Activated CD4-positive, CD25-positive, alpha-beta regulatory T cell treated with anti-CD3 and anti-CD28 coated beads, Interleukin-2, amount 50 U/mL, for 24 hours (primary cell): ENCODE results near the gene FBXO45.
"Not testable (repeated sequence)": the region's sequence is repeated elsewhere in the genome, so short reads cannot be mapped to it uniquely, and the experiment has no call there.

Source experiments
- ATAC-seq, 2 donors: fragments of 150-1000 bp; cut with Tn5 transposase; one replicate each; pipeline ENCODE4 v1.10.0; 2021; ENCODE audit warnings: mild to moderate bottlenecking in 1 of 2, moderate library complexity in 1 of 2

FBXO45 gene

DNA sequence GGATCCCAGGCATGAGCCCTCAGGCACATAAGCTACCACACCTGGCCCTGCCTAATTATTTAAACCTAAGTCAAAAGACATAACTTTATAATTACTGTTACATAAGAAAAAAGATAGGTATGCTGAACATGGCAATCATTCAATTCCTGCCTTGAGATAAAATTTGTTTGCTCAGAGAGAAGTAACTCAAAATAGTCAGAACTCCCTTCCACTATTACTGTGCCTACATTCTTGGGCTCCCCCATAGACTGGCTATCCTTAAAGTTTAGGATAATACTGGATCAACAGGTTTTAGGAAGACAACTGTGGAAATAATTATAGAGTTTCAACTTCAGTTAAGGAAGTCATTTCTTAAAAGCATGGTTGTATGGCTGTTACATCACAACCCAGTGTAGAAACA is 10.0 kb upstream of the FBXO45 start:
- ATAC-seq, result no peak

DNA sequence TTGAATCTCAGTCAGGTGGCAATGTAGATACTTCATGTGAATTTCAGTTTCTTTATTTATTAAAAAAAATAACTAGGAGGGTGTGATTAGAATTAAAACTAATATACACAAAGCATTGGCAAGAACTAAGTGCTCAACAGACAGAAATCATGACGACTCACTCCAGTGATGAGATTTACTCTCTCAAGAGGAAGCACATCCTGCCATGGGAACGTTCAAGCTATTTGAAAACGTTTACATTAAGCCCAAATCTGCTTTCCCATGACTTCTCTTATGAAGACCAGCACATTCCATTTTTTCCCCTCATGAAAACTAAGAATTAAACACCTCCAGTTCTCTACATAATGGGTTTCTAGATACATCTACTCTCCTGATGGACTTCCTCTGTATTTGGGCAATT is 8.6 kb upstream of the FBXO45 start:
- no peak for ATAC-seq

DNA sequence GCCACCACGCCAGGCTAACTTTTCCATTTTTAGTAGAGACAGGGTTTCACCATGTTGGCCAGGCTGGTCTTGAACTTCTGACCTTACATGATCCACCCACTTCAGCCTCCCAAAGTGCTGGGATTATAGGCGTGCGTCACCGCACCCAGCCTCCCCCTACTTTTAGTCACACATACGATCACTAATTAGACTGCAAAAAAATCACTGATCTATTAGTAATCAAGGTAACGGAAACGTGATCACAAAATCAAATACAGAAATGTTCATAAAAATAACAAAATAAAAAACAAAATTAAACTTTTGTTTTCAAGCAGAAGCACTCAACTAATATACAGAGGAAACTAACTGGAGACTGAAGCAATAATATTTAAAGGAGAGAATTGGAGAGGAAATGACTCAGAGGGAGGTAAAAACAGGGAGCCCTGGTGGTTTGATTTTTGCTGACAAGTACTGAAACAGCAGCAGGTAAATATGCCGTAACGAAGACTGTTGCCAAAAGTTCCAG is 4.7 kb upstream of the FBXO45 start:
- peak; percentile 10 to 27 for ATAC-seq

DNA sequence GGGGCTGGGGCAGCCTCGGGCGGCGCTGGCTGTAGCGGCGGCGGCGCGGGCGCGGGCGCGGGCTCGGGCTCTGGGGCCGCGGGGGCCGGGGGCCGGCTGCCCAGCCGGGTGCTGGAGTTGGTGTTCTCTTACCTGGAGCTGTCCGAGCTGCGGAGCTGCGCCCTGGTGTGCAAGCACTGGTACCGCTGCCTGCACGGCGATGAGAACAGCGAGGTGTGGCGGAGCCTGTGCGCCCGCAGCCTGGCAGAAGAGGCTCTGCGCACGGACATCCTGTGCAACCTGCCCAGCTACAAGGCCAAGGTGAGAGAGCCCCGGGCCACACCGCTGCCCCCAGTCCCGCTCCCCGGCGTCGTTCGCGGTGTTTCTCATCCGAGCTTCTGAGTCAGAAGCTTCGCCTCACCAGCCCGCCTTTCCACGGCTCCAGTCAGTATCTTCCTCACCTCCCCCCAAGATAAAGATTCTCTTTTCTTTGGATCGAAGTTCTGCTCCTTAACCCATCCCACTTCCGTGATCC is 600 bp downstream of the FBXO45 start:
- ATAC-seq, result peak; percentile 33 to 36

DNA sequence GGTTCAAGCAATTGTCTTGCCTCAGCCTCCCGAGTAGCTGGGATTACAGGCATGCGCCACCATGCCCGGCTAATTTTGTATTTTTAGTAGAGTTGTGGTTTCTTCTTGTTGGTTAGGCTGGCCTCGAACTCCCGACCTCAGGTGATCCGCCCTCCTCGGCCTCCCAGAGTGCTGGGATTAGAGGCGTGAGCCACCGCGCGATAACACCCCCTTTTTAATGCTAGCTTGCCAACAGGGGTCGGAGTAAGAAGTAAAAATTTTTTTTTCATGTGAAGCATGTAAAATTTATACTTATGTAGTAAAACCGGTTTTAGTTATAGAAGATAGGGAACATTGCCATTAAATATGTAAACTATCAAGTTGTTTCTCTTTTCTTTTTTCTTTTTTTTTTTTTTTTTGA is 1.9 kb downstream of the FBXO45 start:
- ATAC-seq, result not testable (repeated sequence)

DNA sequence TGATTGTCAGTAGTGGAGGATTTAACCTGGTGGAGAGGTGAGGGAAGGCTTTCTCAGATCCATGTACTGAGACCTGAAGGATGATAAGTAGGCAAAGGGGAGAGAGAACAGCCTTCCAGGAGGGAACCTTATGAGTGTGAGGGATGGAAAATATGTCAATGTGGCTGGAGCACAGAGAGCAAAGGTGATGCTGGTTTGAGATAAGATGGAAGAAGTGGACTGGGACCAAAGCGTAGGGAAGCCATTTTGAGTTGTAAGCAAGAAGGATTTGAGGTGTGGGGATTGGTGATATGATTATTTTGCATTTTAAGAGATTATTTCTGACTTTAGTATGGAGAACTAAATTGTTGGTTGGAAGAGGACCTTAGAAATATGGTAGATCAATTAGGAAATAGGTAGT is 3.9 kb downstream of the FBXO45 start:
- no peak for ATAC-seq

DNA sequence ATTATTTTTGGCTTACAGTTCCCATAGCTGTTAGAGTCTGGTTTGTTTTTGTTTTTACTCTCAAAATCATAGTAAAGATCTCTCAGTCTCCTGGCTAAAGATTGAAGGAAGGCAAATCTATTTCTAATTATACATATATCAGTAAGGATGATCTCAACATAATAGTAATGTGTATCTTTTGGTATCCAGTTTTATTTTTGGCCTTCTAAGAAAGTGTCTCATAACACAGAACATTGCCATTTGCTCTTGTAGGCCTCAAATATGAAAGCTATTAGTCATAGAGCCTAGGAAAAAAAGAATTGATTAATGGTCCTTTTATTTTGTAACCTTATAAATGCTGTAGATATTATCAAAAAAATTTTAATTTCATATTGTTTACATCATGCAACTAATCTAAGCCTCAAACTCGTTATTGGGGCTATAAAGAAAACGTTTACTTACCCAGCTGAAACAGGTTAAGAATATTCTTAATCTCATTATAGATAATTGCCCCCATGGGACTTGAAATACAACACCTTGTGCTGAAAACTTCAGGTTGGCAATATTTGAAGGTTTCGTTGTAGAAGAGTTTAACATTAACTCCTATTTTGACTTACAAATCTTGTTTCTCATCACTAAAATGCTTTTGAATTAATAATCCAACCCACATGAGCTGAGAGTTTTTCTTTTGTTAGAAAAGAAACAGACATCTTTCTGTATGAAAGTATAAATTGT is 16.7 kb downstream of the FBXO45 start:
- no peak for ATAC-seq

DNA sequence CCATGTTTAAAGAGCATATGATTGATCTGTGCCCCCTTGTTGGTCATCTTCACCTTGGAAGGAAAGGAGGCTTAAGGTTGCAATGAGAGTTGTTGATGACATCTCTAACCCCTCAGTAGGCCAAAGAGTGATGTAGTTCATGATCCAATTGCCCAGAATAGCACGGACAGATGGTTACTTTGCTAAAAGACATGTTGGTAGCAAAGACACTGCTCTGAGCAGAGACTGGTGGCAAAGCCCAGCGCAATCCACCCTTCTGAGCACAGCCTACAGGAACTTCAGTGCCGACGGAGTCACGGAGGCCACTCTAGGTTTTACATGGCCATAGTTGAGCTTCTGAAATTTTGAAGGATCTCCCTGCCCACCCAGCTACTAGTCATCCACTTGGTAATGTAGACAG is 21.8 kb downstream of the FBXO45 start:
- ATAC-seq, result no peak

DNA sequence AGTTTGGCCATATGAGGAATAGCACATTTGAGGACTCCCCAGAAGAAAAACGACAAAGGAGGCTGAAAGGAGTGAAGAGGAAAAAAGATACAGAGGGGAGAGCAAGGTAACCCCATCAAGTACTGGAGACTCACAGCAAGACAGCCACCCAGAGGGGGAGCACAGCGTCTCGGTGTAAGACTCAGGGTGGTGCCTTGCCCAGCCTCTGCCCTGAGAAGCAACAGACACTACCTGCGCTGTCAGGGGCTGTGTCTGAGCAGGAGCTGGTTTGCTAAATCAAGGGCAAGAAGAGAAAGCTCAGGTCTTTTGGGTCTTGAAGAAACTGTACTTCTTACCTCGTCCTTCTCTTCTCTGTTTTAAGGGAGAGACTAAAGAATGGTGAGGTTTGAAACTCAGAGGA is 27.9 kb downstream of the FBXO45 start:
- ATAC-seq, result no peak

DNA sequence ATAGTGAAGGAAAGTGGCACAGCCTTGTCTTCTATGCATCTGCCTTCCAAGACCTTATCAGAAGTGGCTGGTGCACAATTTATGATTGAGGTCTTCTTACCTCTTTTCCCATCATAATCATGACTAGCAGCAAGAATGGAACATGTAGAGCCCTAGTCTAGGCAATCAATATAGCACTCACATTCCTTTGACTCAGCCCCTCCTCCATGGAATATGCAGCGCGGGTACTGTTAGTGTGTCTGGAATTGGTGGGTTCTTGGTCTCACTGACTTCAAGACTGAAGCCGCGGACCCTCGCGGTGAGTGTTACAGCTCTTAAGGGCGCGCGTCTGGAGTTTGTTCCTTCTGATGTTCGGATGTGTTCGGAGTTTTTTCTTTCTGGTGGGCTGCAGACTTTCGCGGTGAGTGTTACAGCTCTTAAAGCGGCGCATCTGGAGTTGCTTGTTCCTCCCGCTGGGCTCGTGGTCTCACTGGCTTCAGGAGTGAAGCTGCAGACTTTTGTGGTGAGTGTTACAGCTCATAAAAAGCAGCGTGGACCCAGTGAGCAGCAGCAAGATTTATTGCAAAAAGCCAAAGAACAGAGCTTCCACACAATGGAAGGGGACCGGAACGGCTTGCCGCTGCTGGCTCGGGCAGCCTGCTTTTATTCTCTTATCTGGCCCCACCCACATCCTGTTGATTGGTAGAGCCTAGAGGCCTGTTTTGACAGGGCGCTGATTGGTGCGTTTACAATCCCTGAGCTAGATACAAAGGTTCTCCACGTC is 29.7 kb downstream of the FBXO45 start:
- ATAC-seq, result not testable (repeated sequence)

DNA sequence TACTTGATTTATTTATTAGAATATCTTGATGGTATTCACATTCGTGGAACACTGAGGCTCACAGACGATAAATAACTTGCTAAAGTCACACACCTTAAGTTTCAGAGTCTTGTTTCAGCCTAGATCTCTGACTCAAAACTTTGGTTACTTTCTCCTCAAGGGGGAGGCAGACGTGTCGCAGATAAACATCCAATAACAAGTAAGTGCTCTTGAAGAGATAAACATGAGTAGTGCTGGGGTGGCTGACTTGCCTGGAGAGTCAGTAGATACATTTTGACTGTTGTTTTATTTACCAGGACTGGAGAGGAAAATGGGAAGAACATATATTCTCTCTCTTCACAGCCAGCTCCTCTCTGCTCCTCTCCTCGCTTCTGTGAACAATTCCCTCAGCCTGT is 31.3 kb downstream of the FBXO45 start:
- no peak for ATAC-seq

DNA sequence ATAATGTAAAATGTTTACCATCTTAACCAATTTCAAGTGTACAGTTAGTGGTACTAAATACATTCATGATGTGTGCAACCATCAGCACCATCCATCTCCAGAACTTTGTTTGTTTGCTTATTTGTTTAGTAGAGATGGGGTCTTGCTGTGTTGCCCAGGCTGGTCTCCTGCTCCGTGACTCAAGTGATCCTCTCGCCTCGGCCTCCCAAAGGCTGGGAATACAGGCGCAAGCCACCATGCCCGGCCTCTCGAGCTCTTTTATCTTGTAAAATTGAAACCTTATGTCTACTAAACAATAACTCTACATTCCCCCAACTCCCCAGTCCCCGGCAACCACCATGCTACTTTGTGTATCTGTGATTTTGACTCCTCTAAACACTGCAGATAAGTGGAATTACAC is 31.9 kb downstream of the FBXO45 start:
- ATAC-seq, result no peak

DNA sequence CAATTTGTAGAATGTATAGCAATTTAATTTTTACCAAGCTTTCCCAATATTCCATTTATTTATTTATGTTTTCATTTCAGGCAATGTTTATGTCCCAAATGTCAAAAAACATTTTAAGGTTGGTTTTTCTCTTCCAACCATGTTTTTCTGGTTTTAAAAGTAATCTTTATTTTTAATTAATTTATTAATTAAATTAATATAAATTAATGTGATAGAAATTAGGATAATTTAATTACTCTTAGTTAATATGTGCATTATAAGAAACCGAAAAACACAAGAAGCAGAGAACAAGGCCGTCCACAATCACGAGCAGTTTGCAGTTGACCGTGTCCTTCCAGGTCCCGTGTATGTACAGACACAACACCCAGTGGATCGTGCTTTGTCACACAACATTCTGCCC is 34.2 kb downstream of the FBXO45 start:
- no peak for ATAC-seq

DNA sequence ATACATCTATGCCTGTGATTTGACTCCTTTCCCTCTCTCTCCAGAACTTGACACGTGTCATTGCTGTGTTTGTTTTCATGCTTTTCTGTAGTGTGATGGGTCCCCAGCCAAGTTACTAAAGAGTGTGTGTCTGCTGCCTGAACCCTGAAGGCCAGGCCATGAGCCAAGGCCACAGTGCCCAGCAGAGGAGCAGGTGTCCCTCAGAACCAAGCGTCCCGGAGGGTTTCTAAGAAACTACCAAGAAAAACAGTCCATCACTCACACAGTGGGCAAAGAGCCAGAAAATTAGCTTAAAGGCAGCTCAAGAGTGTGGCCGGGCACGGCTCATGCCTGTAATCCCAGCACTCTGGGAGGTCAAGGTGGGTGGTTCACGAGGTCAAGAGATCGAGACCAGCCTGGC is 35.2 kb downstream of the FBXO45 start:
- ATAC-seq, result no peak

DNA sequence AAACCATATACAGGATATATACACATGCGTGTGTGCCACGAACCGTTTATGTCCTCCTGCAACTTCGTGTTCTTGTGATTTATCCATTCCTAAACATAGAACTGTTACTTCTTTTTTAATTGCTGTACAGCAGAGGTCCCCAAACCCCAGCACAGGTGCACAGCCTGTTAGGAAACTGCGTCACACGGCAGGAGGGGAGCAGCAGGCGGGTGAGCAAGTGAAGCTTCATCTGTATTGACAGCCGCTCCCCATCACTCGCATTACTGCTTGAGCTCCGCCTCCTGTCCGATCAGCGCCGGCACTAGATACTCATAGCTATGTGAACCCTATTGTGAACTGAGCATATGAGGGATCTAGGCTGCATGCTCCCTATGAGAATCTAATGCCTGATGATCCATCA is 36.1 kb downstream of the FBXO45 start:
- peak; percentile 46 to 47 for ATAC-seq

DNA sequence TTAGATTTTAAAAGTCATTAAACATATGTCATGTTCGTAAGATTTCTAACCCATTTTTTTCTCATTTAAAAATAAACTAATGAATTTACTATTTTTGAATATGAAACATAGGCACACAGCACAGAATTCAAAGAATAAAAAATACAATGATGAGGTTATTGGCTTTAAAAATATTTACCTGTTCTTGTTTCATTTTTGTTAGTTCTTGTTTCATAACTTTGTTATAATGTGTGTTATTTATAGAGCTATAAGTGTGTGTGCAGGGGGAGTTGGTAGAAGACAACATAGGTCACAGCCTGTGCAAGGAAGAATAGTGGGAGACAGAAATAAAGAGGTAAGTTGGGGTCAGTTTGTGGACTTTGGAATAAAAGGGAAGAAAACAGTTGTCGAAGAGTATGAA is 40.2 kb downstream of the FBXO45 start:
- ATAC-seq, result no peak

DNA sequence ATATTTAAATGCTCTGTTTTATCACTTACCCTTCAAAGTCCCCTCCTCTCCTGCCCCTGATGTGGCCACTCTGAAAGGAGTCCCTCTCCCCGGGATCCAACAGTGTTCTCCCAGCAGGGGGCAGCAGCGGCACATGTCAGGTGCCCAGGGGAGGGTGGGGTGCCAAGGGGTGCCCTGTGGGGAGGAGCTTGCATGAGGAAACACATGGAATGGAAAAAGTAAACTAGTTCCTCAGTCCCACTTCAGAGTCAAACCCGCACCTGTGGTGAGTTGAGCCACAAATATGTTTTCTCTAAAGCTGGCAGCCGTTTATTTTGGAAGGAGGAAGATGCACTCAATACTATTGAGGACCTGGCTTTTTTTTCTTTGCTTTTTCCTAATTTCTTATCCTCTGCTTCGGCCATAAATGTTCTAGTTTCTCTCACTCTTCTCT is 40.9 kb downstream of the FBXO45 start:
- ATAC-seq, result peak; percentile 94 to 96

DNA sequence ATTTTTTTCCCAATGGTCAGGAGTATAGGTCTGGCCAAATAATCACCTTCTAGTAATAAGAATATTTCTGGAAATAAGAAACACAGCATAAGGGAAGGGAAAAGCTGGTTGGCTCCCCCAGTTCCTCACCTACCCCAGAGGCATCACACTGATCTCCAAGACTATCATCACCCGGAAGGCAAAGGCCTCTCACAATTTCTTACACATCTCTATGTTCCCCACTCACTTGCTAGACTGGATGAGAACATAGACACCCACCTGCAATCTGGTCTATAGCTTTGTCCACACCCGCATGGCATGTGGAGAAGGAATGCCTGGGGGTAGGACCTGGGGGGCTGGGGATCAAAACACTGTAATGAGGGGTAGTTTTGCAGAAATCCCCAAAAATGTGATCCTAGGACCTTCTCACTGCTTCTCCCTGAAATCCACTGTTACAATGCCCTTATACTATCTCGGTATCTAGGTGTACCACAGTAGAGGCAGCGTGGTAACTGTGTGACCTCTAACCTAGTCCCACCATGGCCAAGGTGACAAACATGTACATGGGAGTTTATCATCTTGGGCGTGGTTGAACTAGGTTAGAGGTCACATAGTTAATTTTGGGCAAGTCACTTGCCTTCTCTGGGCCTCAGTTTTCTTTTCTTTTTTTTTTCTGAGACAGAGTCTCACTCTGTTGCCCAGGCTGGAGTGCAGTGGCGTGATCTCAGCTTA is 41.5 kb downstream of the FBXO45 start:
- ATAC-seq, result no peak

DNA sequence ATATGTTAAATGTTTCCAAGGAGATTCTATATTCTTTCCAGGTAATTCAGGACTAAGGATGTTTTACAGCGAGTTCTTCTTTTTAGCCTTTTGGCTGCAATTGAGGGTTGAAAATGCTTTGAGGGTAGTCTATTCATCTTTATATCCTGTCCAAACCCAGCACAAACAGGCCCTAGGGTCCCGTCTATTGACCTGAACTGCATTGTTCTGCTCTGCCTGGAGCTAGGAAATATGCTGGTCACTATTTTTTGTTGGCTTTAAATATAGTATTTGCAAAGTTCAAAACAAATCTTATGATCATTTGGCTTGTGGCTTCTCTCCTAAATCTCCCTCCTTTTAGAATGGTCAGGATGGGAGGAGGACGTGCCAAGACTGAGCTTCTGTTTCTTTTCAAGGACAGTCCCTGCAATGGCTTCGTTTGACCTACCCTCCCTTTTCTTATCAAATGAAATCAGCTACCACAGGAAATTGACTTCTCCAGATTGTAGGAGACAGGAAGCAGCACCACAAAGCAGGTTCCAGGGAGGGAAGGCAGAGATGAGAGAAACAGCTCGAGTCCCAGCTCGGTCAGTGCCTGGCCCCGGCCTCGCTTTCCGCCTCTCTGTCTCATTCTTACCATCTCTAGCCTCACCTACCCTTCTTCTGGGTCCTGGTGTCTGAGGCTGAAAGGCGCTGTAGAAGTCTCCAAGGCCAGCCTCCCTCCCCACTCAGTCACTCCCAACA is 43.5 kb downstream of the FBXO45 start:
- no peak for ATAC-seq

DNA sequence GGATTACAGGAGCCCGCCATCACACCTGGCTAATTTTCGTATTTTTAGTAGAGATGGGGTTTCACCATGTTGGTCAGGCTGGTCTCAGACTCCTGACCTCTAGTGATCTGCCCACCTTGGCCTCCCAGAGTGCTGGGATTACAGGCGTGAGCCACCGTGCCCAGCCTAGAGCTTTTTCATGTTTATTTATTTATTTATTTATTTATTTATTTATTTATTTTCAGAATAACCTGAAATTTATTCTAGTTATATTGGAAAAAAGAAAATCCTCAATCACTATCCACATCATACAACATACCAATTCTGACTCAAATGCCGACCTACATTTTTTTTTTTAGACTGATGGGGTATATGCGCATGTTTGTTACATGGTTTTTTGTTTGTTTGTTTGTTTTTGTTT is 46.8 kb downstream of the FBXO45 start:
- not testable (repeated sequence) for ATAC-seq

DNA sequence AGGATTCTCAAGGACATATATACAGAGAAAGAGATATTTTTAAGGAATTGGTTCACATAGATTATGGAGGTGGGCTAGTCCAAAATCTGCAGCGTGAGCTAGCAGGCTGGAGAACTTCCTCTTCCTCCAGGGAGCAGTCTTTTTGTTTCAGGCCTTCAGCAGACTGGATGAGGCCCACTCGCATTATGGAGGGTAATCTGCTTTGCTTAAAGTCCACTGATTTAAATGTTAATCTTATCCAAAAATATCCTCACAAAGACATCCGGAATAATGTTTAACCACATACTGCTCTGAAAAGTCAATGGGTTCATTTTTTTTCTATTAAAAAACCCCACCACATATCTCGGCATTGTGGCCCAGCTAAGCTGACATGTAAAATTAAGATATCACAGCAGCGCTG is 48.8 kb downstream of the FBXO45 start:
- no peak for ATAC-seq

DNA sequence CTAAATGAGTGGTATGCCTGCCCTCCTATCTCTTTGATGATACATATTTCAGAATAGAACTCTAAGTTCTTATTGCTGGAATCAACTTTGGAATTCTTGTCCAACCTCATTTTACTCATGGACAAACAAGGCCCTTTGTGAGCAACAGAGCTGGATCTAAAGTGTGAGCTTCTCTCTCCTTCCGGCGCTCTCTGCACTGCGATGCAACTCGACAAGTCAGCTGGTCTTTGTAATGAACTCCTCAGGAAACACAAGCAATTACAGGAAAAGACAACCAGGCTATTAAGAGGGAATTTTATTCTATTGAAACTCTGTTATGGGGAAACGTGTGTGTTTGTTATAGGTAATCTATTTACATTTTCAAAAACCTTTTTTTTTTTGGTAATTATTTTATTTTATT is 50.8 kb downstream of the FBXO45 start:
- ATAC-seq, result no peak

DNA sequence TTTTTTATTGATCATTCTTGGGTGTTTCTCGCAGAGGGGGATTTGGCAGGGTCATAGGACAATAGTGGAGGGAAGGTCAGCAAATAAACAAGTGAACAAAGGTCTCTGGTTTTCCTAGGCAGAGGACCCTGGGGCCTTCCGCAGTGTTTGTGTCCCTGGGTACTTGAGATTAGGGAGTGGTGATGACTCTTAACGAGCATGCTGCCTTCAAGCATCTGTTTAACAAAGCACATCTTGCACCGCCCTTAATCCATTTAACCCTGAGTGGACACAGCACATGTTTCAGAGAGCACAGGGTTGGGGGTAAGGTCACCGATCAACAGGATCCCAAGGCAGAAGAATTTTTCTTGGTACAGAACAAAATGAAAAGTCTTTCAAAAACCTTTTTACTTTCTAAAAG is 51.2 kb downstream of the FBXO45 start:
- ATAC-seq, result not testable (repeated sequence)
